Dendritic cell treated with granulocyte-macrophage colony-stimulating factor and Interleukin-4, amounts not matched to agents 40 ng/mL and 50 ng/mL, for 4 days (primary cell): ENCODE measurements around the gene BBX.
"Not testable (repeated sequence)": the region's sequence is repeated elsewhere in the genome, so short reads cannot be mapped to it uniquely, and the experiment has no call there.

Source experiments
- H3K27ac Mint-ChIP-seq: one replicate; pipeline ENCODE4 v1.8.0; 2022; ENCODE audit warnings: mild to moderate bottlenecking, mixed read lengths
- H3K27me3 Mint-ChIP-seq: one replicate; pipeline ENCODE4 v1.8.0; 2022; ENCODE audit warnings: mild to moderate bottlenecking, mixed read lengths
- H3K36me3 Mint-ChIP-seq: one replicate; pipeline ENCODE4 v1.8.0; 2022; ENCODE audit warnings: low read depth, mixed read lengths
- H3K4me1 Mint-ChIP-seq: one replicate; pipeline ENCODE4 v1.8.0; 2022; ENCODE audit warnings: low read depth, mixed read lengths
- H3K4me3 Mint-ChIP-seq: one replicate; pipeline ENCODE4 v1.8.0; 2022; ENCODE audit warnings: mild to moderate bottlenecking, moderate library complexity, mixed read lengths
- H3K9me3 Mint-ChIP-seq: one replicate; pipeline ENCODE4 v1.8.0; 2022; ENCODE audit warnings: mixed read lengths
- intact Hi-C: fragments of 100-400 bp; cut with micrococcal nuclease; formaldehyde crosslinking; loops from one replicate; pipeline ENCODE4 v1.15.0; 2022

Gene BBX

GRCh38 chr3:107676469-107677309, 153.9 kb downstream of the BBX start:
- peaks cover 11% of the 10 kb centered on the region for H3K36me3 Mint-ChIP-seq
- no peaks in the 10 kb centered on the region for H3K27me3 Mint-ChIP-seq
- H3K9me3 Mint-ChIP-seq, result peaks cover 14% of the 10 kb centered on the region
- no peak overlapping the region for H3K27ac Mint-ChIP-seq
- H3K4me1 Mint-ChIP-seq, result peaks cover 28% of the 10 kb centered on the region
- no peak overlapping the region for H3K4me3 Mint-ChIP-seq
- intact Hi-C loops, result loop anchor here (1.0 to 10.0 kb wide), 4 partner anchors 65 to 798 kb away; no protein-coding TSS in a partner anchor

- Mint-ChIP-seq H3K4me1 (peaks cover 45% of the 10 kb centered on the region), H3K36me3 (peaks cover 11% of the 10 kb centered on the region), H3K9me3 (peaks cover 14% of the 10 kb centered on the region), H3K27me3 (no peaks in the 10 kb centered on the region), H3K4me3 (no peak overlapping the region), H3K27ac (peak overlapping the region; percentile 73)
- intact Hi-C loops, result loop anchor here (10.0 kb wide), 3 partner anchors 165 to 795 kb away; no protein-coding TSS in a partner anchor
These were observed 157.2 kb downstream of the BBX start for GRCh38 chr3:107679921-107680320.

DNA sequence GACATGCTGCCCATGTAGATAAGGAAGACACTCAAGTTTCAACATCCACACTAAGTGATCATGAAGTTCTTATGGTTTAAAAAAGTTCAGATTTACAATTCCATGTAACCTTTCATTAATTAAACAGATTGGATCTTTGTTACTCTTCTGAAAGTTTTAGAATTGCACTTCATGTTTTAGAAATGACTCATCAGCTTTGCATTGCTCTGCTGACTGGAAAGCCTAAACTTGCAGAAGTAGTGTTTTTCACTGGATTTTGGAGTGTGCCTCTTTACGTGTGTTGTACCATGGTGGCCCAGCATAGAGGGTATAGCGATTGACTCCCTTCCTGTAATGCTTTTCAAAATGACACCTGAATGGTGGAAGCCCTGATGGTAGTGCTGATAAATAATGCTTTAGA, 157.9 kb downstream of the BBX start:
- H3K4me1 Mint-ChIP-seq, result peaks cover 40% of the 10 kb centered on the region
- intact Hi-C loops, result no loop called here

GRCh38 chr3:107681396-107681795, 158.6 kb downstream of the BBX start:
- Mint-ChIP-seq H3K27ac (peak overlapping the region; percentile 73), H3K9me3 (peaks cover 14% of the 10 kb centered on the region), H3K27me3 (no peaks in the 10 kb centered on the region), H3K4me3 (no peak overlapping the region), H3K36me3 (peaks cover 11% of the 10 kb centered on the region), H3K4me1 (peaks cover 40% of the 10 kb centered on the region)
- intact Hi-C loops, result no loop called here

More for the DNA sequence above, 157.9 kb downstream of the BBX start:
- H3K27ac Mint-ChIP-seq, result peak overlapping the region; percentile 73
- H3K9me3 Mint-ChIP-seq, result peaks cover 14% of the 10 kb centered on the region
- no peaks in the 10 kb centered on the region for H3K27me3 Mint-ChIP-seq
- peaks cover 11% of the 10 kb centered on the region for H3K36me3 Mint-ChIP-seq
- no peak overlapping the region for H3K4me3 Mint-ChIP-seq

DNA sequence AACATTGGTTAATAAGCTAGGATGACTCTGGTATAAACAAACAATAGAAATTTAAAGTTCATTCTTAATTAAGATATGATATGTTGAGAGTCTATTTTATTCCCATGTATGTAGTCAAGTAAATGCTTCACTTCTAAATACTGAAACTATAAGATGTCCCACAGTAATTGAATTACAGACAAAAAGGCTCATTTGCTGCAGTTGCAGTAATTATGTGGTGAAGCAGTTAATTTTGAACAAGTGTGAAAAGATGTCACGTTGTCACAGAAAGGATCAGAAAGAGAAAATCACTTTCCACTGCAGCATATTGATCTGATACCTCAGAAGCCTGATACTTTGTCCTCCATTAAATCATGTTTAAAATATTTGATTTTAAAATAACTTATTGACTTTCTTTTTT, 159.8 kb downstream of the BBX start:
- intact Hi-C loops, result no loop called here
- Mint-ChIP-seq H3K4me3 (no peak overlapping the region), H3K4me1 (peaks cover 40% of the 10 kb centered on the region), H3K27ac (no peak overlapping the region), H3K9me3 (peaks cover 14% of the 10 kb centered on the region), H3K36me3 (peaks cover 11% of the 10 kb centered on the region), H3K27me3 (no peaks in the 10 kb centered on the region)

- peaks cover 14% of the 10 kb centered on the region for H3K9me3 Mint-ChIP-seq
- intact Hi-C loops, result no loop called here
- H3K4me1 Mint-ChIP-seq, result peaks cover 40% of the 10 kb centered on the region
These were observed 160.7 kb downstream of the BBX start for GRCh38 chr3:107683447-107683846.

GRCh38 chr3:107684431-107684925, 161.7 kb downstream of the BBX start:
- H3K27me3 Mint-ChIP-seq, result no peaks in the 10 kb centered on the region
- peaks cover 39% of the 10 kb centered on the region for H3K4me1 Mint-ChIP-seq
- H3K9me3 Mint-ChIP-seq, result peaks cover 14% of the 10 kb centered on the region
- intact Hi-C loops, result no loop called here
- H3K27ac Mint-ChIP-seq, result no peak overlapping the region
- no peak overlapping the region for H3K4me3 Mint-ChIP-seq
- peaks cover 11% of the 10 kb centered on the region for H3K36me3 Mint-ChIP-seq

More at GRCh38 chr3:107683447-107683846, 160.7 kb downstream of the BBX start:
- no peak overlapping the region for H3K4me3 Mint-ChIP-seq
- no peaks in the 10 kb centered on the region for H3K27me3 Mint-ChIP-seq
- H3K27ac Mint-ChIP-seq, result no peak overlapping the region
- H3K36me3 Mint-ChIP-seq, result peaks cover 11% of the 10 kb centered on the region

GRCh38 chr3:107685383-107685782, 162.6 kb downstream of the BBX start:
- no peak overlapping the region for H3K27ac Mint-ChIP-seq
- intact Hi-C loops, result no loop called here
- no peaks in the 10 kb centered on the region for H3K27me3 Mint-ChIP-seq
- peaks cover 7% of the 10 kb centered on the region for H3K36me3 Mint-ChIP-seq
- peaks cover 10% of the 10 kb centered on the region for H3K9me3 Mint-ChIP-seq
- no peak overlapping the region for H3K4me3 Mint-ChIP-seq
- H3K4me1 Mint-ChIP-seq, result peaks cover 30% of the 10 kb centered on the region

- H3K4me1 Mint-ChIP-seq, result peaks cover 15% of the 10 kb centered on the region
- no peaks in the 10 kb centered on the region for H3K36me3 Mint-ChIP-seq
- no peak overlapping the region for H3K27ac Mint-ChIP-seq
- no peaks in the 10 kb centered on the region for H3K27me3 Mint-ChIP-seq
- no peak overlapping the region for H3K4me3 Mint-ChIP-seq
- no peaks in the 10 kb centered on the region for H3K9me3 Mint-ChIP-seq
- intact Hi-C loops, result no loop called here
These were observed 164.4 kb downstream of the BBX start for GRCh38 chr3:107687056-107687581.

DNA sequence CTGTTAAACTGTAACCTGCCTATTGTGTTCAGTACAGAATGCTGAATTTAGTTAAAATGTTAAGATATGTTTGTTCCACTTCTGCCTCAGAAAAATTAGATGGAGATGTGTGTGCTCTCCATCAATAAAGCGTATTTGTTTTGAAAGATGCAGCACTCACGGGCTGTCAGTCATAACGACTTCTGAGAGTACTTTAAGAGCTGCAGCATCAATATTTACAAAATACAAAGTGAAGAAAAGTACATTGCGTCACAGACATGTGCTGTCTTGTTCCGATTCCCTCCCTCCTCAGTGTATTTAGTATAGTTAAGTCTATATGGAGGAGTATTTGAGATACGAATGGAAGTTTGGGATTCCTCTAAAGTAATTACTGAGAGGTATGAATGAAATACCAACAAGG, 166.6 kb downstream of the BBX start:
- Mint-ChIP-seq H3K36me3 (no peaks in the 10 kb centered on the region), H3K27me3 (no peaks in the 10 kb centered on the region), H3K9me3 (no peaks in the 10 kb centered on the region), H3K27ac (no peak overlapping the region), H3K4me1 (peaks cover 8% of the 10 kb centered on the region), H3K4me3 (no peak overlapping the region)
- intact Hi-C loops, result no loop called here

DNA sequence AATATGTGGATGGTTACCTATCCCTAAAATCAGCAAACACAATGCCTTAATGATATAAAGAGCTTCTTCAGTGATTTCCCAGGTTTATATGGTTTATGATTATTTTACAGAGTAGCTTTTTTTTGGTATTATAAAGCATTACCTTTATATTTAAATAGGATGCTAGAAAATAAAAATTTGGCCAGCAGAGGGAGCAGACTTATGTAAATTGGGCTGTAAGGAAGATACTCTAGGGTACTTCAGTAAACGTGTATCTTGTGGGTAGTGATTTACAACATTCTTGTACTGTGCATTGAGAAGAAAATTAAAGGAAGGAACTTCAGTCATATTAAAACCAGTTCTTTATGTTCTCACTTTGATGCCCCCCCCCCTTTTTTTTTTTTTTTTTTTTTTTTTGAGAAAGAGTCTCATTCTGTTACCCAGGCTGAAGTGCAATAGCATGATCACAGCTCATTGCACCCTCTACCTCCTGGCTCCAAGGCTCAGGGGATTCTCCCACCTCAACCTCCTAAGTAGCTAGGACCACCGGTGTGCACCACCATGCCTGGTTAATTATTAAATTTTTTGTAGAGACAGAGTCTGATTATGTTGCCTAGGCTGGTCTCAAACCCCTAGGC, 167.9 kb downstream of the BBX start:
- Mint-ChIP-seq H3K27me3 (no peaks in the 10 kb centered on the region), H3K27ac (no peak overlapping the region), H3K4me1 (no peaks in the 10 kb centered on the region), H3K4me3 (no peak overlapping the region), H3K36me3 (no peaks in the 10 kb centered on the region), H3K9me3 (no peaks in the 10 kb centered on the region)
- intact Hi-C loops, result no loop called here

DNA sequence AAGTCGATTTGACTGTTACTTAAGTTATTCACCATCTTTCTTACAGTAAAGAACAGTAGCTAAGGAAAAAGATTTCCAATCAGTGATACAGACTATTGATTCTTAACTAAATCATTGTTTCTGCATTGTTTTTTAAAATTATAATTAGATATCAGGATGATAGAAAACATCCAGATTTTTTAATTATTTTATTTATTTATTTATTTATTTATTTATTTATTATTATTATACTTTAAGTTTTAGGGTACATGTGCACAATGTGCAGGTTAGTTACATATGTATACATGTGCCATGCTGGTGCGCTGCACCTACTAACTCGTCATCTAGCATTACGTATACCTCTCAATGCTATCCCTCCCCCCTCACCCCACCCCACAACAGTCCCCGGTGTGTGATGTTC, 169.2 kb downstream of the BBX start:
- H3K4me3 Mint-ChIP-seq, H3K9me3 Mint-ChIP-seq, H3K4me1 Mint-ChIP-seq, H3K36me3 Mint-ChIP-seq, H3K27me3 Mint-ChIP-seq, H3K27ac Mint-ChIP-seq, intact Hi-C loops: not testable (repeated sequence)

DNA sequence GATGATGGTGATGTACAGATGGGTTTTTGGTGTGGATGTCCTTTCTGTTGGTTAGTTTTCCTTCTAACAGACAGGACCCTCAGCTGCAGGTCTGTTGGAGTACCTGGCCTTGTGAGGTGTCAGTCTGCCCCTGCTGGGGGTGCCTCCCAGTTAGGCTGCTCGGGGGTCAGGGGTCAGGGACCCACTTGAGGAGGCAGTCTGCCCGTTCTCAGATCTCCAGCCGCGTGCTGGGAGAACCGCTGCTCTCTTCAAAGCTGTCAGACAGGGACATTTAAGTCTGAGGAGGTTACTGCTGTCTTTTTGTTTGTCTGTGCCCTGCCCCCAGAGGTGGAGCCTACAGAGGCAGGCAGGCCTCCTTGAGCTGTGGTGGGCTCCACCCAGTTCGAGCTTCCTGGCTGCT, 174.6 kb downstream of the BBX start:
- H3K4me1 Mint-ChIP-seq, intact Hi-C loops, H3K4me3 Mint-ChIP-seq, H3K36me3 Mint-ChIP-seq, H3K27me3 Mint-ChIP-seq, H3K9me3 Mint-ChIP-seq: not testable (repeated sequence)
- H3K27ac Mint-ChIP-seq, result peak overlapping the region; percentile 74

DNA sequence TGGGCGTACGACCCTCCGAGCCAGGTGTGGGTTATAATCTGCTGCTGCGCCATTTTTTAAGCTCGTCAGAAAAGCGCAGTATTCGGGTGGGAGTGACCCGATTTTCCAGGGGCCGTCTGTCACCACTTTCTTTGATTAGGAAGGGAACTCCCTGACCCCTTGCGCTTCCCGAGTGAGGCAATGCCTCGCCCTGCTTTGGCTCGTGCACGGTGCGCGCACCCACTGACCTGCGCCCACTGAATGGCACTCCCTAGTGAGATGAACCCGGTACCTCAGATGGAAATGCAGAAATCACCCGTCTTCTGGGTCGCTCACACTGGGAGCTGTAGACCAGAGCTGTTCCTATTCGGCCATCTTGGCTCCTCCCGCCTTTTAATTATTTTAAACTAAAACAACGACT, 175.1 kb downstream of the BBX start:
- H3K27me3 Mint-ChIP-seq, H3K4me1 Mint-ChIP-seq, H3K36me3 Mint-ChIP-seq, intact Hi-C loops, H3K9me3 Mint-ChIP-seq: not testable (repeated sequence)
- peak overlapping the region; percentile 74 for H3K27ac Mint-ChIP-seq
- peak overlapping the region; percentile 77 for H3K4me3 Mint-ChIP-seq
